Right kidney (tissue), 1 donor: Measurements from ENCODE around the gene LDAH.

ENCODE experiments used
- DNase-seq: peaks from one replicate; pipeline ENCODE4 v3.0.0-alpha.2; 2016

The LDAH gene

DNA sequence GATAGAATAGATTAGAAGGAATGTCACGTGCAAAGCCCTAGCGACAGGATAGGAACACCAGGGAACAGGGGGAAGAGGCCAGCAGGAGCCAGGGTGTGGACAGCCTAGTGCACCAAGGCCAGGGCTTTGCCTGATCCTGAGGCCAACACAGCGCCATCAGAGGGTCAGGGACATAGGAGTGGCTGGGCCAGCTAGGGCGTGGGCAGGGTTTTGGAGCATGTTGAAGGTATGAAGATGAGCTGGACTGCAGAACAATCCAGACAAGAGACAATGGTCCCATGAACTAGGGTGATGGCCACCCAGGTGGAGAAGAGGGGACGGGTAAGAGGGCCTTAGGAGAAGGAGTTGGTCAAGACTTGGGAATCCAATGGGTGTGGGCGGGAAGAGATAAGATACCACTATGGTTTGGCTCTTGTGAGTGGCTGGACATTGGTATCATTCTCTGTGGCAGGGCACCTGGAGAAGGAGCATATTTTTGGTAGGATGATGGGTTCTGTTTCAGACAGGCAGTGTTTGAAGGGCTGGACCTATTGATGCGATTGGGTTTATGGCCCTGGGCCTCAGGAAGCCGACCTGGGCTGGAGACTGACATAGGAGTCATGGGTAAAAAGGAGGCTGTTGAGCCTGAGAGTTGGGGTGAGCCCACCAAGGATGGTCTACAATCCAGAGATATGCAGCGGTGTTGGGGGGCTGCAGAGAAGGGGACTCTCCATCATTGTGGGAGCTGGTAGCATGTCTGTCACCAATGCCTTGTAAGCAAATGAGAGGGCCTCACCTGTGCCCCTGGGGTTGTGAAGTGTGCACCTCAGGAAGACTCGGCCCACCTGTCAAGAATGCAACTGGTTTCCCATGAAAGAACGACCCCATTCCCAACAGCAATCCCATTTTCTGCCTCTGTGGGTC lies 170.0 kb downstream of the LDAH start:
- DNase-seq, result no peak

DNA sequence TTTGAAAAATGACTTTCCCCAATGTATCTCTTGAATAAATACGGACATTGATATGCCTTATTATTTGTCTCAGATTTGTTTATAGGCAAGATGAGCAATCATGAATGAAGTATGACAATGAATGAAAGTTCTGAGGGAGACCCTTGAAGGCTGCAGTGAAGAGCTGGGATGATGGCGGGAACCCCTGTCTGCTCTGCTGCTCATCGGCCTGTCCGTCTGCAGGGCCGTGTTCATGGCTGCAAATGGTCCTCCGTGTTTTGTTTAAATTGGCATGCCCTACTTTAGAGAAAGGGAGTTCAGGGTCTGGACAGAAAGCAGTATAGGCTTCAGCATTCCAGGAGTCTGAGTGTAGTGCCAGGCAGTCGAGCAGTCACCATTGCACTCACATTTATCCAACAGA lies 170.8 kb downstream of the LDAH start:
- no peak for DNase-seq

DNA sequence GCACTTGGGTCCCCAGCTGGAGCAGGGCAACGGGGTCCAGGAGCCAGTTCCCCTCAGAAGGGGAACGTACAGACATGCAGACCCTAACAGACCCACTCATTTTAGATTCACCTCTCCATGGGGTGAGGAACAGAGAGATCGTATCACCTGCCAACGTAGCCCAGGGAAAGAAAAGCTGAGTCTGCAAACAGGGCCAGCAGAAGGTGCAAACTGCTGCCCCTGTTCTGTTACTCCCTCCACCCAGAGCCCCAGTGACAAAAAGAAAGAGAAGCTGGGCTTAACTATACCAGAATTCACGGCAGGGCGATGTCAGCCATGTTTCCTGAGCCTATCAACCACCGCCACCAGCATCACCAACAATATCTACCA lies 171.2 kb downstream of the LDAH start:
- DNase-seq, result no peak

DNA sequence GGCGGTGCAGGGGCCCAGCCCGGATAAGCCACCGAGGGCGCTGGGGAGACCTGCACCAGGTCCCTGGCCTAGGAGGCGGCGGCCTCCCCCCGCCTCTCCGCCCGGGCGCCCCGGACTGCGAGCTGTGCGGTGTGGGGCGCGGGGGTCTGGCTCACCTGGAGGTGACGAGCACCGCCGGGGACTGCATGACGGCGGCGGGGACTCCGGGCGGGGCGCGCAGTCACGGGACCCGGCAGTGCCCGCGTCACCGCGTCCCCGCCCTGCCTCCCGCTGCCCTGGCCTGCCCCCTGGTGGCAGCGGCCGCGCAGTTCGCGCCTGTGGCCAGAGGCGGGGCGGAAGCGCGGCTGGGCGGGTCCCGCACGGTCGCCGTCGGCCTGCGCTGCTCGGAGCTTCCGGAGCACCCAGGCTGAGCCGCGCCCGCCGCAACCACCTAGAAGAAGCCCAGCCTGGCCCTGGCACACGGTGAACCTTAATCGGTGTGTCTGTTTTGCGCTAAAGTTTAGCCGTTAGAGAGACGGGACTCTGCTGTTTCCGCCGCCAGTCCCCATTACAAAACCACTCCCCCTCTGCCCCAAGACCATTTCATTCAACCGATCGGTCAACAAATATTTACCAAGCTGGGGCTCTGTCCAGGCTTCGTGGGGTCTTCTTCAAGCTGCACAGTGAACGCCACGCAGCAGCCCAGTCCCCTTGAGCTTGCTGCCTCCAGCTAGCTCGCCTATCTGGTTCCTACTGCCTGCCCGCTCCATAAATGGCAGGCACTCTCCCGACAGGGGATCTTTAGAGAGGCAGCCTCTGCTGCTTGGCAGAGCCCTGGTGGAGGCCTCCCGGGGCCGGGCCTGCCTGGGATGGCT lies 171.8 kb downstream of the LDAH start, which contains the start of gene HS1BP3:
TSS of gene HS1BP3 (minus strand) at position 222 of the 854 bp plus-strand sequence. CDS start at position 187, 35 bp downstream.
- DNase-seq, result peak; percentile 95

DNA sequence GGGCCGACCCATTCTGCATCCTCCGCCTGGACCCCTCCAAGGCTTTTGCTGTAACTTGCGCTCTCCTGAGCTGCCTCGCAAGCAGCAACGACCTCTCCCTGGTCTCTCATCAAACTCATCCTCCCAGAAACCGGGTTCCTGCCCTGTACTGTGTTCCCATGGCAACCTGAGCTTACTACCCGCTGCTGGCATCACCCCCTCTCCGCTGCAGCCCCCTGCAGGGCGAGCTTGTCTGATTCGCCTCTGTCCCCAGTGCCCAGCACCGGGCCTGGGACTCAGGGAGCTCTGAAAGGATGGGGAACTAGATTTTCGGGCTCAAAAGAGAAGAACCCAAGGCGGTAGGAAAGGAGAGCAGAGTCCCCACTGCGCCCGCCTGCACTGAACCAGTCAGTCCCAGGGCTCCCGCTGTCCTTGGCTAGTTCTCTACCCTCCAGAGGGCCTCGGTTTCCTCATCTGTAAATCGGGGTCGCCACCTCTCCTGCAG lies 172.5 kb downstream of the LDAH start:
- DNase-seq, result no peak

DNA sequence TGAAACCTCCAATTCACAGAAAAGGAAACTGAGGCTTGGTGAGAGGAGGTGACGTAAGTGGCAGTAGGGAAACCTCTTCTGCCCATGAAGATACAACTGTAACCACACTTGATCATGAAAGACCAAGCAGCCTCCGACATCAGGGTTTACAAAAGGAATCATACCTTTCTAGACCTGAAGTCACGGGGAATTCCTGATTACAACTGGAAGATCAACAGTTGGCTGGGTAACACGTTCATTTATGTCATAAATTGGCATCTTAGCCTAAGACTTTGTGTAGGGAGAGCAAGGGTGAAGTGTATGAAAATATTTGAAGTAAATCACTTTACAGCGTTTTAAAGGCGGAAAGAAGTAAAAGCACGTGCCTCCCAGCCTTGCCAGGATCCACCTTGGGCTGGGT lies 172.9 kb downstream of the LDAH start:
- DNase-seq, result no peak

DNA sequence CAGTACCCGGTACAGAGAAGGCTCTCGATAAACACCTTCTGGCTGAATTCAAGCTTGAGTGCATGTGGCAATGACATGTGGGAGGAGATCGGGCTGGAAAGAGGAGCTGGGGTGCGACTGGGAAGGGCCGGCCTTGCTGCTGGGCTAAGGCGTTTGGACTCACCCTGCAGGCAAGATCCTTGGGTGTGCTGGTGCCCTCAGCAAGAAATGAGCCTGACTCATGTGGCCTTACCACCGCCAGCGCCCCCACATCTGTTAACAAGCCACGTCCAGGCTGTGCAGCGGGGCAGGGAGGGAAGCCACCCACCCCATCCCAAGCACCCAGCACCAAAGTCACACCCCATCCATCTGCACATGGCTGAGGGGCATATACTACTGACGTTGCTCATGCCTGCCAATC lies 173.3 kb downstream of the LDAH start:
- no peak for DNase-seq

DNA sequence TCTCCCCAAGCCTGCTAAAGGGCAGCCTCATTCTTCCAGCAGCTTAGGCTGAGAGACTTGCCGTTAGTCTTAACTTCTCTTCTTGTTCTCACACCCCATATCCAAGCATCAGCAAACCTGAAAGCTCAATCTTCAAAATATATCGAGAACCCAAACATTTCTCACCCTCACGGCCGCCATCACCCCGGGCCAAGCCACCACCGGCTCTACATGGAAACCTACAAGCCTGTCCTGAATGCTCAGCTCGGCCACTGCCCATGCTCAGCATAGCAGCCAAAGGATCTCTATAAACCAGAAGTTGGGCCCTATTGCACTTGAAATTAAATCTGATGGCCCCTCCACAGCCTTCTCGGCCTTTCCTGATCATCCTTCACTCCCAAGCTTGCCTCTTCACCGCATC lies 174.1 kb downstream of the LDAH start:
- no peak for DNase-seq

DNA sequence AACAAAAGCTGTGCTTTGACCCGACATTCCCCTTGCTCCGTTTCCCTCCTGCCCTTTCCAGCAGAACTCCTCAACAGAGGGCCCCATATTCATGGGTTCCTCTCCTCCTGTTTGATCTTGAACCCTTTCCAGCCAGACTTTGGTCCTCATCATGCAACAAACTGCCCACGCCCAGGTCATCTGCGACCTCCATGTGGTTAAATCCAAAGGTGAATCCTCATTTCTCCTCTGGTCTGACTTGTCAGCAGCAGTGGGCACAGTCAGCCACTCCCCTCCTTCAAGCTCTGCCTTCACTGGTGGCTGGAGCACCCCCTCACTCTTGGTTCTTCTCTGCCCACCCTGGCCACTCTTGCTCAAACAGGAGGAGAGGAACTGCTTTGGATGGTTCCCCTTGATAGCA lies 174.7 kb downstream of the LDAH start:
- no peak for DNase-seq

DNA sequence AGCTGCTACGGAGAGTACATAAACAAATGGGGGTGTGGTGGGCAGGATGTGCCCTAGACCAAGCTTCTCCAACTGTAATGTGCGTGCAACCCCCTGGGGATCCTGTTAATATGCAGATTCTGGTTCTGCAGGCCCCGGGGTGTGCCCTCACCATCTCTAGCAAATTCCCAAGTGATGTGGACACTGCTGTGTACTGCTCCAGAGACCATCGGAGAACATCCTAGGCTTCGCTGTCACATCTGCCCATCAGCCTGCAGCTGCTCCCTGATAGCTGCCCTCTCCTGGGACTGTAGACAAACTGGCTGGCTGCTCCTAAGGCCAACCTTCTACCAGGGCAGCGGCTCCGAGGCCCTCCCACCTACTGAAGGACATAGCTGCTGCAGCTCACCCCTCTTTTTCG lies 175.2 kb downstream of the LDAH start:
- no peak for DNase-seq

DNA sequence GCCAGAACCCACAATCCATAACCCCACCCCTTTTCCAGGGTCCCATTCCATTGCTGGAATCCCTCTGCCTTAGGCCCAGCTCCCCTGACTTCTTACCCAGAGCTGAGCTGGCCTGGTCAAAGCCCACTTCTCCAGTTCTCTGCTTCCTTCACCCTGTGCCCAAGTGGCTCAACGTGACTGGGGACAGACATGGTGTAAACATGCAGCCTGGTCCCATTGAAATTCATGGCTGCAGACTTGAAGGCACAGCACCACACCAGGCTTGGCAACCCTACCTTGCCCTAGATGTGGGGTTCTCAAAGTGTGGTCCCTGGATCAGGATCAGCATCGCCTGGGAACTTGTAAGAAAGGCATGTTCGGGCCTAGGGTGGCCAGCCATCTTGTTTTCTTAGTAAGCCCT lies 175.7 kb downstream of the LDAH start:
- DNase-seq, result no peak

DNA sequence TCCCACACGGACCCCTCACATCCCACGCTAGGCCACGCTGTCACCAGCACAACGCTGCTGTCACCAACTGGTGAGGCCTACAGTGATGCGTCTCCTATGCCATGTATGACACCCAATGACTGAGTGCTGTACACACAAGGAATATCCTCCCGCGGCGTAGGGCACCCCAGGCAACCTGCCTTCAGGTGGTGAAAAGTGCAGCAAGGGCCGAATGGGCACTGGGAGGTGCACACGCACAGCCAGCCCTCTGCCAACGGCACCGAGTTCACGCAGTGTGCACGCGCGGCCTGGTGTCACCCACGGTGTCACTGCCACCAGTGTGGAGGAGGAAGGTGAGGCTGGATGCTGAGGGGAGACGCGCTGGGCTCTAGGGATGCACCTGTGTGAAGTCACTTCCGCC lies 176.5 kb downstream of the LDAH start:
- no peak for DNase-seq

DNA sequence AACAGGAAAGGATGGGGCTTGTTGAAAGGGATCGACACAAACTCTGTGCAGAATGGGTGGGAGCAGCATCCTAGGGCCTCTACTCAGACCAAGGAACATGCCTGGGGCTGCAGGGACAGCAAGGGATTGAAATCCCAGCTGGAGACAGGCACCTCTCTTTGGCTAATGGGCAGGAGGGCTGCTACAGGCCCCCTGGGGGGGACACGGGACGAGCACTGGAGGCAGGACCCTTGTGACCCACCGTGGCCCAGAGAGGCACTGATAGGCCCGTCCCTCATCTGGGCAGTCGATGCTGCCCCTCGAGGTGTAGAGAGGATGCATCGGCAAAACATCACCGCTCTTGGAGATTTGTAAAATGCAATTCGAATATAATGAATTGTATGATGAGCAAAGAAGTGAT lies 177.1 kb downstream of the LDAH start:
- DNase-seq, result no peak

DNA sequence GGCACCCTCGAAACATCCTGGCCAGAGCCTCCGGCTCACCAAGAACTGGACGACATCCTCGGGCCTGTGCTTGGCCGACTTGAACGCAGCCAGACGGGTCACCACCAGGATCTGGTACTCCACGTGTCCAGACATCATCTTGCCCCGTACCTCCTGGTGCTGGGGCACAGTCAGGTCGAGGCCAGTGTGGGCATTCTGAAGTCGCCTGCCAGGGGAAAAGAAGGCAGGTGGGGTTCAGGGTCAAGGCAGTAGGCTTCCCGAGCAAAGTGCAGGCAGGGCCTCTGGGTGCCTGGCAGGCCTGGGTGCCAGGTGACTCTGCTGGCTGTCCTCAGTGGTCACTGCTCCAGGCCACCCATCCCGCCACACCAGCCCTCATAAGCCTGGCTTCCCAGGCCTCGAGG lies 177.6 kb downstream of the LDAH start:
- DNase-seq, result no peak

DNA sequence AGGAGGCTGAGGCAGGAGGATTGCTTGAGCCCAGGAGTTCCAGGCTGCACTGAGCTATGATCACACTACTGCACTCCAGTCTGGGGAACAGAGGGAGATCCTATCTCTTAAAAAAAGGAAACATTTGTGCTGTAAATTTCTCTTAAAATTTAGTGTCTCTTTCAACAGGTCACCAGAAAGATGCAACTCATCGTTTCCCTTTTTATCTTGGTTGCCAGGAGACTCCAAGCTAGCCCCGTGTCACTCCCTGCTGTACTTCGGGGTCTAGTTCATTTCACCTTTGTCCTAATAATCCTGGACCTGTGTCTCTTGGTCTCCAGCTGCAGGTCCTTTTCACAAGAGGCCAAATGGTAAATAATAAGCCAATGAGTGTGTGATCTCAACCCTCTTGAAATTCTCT lies 179.1 kb downstream of the LDAH start:
- no peak for DNase-seq

DNA sequence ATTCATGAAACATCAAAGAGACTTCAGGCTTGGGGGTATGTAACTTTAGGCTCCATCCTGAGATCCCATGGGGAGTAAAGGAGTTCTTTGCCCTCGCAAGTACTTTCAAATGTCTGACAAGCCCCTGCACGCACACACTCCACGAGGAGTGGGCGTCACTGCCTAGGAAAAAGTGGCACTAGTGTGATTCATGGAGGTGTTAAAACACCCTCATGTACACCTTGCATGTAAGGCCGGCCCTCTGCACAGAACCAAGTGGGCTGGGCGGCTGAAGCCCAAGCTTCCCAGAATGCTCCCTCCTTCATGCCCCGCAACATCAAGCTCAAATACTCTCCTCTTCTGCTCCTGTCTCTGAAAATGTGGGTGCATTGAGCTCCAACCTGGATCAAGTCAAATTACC lies 179.8 kb downstream of the LDAH start:
- DNase-seq, result no peak

DNA sequence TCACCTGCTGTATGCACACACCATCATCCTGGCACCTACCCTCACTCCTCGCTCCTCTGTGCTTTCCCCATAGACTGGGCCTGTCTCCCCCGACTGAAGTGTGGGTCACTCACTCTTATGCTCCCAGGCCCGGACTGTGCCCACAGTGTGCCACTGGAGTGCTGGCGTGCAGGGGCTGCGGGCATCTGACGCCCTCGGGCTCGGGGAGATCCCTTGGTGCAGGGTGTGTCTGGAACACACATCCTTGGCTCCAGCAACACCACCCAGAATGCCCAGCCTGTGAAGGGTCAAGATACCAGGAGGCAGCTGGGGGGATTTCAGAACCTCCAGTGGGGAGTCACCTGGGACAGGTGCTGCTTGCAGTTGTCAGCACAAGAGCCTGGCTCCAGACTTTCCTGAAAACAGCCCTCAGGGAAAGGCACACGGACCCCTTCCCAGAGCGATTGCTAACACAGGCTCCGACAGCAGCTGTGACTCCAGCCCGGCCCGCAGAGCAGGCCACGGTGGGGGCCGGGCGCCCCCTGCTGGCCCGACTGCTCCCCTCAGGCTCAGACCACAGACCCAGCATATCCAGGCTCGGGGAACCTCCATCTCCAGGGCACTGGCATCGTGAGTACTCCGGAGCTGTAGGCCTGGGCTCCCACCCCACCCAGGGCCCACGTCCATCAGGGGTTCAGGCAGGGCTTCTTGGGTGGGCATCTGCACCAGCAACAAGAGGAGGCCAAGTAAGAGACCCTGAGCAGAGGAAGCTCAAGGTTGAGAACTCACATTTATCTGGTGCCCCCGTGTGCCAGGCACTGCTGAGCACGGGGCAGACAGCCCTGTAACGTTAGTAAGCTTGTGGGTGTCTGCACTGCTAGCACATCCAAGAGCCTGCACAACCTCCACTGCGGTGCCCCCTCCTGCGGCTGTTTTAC lies 180.6 kb downstream of the LDAH start:
- no peak for DNase-seq

DNA sequence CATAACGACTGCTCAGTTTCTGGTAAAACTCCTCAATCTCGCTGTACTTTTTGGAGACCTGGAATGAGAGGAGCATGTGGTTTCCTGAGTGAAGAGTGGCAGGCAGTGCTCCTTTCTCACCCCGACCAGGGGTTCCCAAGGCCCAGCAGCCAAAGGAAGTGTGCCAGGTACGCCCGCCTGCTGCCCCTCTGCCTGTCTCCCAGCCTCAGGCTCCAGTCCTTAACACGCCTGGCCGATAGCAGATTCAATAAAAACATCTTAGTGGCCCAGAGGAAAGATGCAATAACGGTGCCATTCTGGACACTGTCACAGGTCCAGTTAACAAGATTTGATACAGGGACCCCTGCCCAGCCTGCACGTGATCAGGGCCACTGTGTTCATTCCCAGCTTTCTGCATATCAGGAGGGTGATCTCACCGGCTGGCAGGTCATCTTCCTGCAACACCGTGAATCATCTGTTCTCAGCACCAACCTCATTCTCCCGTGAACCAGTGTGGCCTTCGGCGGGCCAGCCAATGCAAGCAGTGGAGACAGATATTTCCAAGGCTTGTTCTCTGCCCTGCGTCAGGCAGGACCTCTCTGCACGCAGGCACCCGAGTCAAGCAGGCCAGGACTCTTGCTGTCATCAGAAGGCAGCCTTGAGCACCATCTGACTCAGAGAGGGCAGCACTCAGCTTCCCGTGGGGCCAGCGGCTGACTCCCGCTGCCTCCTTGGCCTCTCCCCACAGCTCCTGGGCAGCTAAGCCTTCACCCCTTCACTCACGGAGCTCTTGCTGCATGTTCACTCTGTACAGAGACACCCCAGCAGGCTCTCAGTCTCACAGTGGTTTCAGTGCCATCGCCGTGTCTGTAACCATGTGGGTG lies 181.5 kb downstream of the LDAH start:
- DNase-seq, result no peak

DNA sequence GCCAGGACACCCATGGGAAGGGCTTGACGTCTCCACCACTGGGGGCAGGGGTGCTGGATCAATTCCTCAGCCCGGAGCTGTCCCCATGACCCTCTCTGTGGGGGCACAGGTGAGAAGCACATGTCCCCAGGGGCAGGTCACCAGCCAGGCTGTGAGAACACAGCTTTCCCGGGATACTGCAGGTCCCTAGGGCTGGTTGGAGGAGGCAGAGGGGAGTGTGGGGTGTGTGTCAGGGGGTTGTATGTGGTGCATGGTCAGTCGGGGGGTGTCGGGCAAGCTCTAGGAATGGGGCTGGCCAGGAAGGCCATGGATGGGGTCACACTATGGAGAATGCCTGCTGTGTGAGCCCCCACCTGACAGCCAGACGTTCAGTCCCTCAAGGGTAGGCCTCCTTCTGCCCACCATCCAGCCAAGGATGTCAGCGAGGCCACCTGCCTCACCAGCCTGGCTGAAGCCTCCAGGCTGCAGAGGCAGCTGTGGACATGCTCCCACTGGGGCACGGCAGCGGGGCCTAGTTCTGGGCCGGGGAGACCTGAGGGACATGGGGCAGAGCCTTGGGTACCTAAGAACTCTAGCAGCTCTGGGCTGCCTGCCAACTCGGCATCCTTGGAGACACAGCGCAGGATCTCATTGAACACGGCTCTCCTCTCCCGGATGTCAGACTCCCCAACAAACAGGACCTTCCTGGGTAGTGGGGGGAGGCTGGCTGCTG lies 182.3 kb downstream of the LDAH start:
- no peak for DNase-seq

DNA sequence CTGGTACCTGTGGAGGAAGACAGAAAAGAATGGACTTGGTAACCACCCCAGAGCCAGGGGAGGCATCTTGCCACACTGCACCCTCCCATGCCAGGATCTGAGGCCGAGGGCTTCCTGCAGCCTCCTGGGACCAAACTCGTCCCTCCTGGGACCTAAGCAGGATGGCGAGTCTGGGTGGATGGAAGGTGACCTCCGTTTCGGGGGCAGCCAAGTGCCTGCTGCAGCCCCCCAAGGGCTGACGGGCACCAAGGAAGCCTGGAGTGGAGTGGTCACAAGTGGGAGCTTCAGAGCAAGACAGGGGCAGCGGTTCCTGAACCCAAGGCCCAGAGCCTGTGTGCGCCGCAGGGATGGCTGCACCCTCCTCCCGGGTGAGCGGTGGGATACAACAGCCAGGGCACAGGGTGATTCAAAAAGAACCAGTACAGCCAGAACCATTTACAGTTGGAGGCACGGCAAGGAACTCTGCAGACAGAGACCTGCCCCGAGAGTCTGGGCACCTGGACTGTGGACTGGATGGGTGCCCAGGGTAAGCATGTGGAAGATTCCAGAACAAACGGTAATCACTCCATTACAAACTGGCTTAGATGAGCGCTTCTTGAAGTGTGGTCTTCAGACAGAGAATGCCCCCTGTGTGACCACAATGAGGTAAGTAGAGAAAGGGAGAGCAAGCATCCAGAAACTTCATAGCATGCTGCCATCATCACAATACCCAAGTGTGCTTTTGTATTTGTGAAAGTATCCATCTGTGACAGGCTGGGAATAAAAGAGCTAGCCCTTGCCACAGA lies 184.1 kb downstream of the LDAH start:
- no peak for DNase-seq
